GM19099 (cell line): ENCODE measurements around the gene CACNA2D2.

Experiments
- POLR2A ChIP-seq: IDR thresholded peaks from 3 replicates; pipeline ENCODE4 v1.6.1; 2011; ENCODE audit warnings: low read depth; ENCODE audit not compliant: insufficient read length; ENCODE audit errors: extremely low read depth

CACNA2D2 gene

GRCh38 chr3:50388720-50389413, 114.6 kb downstream of the CACNA2D2 start:
- no peak for TF ChIP-seq POLR2A

GRCh38 chr3:50388016-50388719, 115.3 kb downstream of the CACNA2D2 start:
- no peak for TF ChIP-seq POLR2A

GRCh38 chr3:50385754-50386153, 117.7 kb downstream of the CACNA2D2 start:
- no peak for TF ChIP-seq POLR2A

- TF ChIP-seq POLR2A, result no peak
Measured at GRCh38 chr3:50383750-50384149, 119.7 kb downstream of the CACNA2D2 start.

GRCh38 chr3:50382722-50383121, 120.7 kb downstream of the CACNA2D2 start:
- TF ChIP-seq POLR2A, result no peak

GRCh38 chr3:50381383-50381782, 122.1 kb downstream of the CACNA2D2 start:
- no peak for TF ChIP-seq POLR2A

- no peak for TF ChIP-seq POLR2A
Measured at GRCh38 chr3:50380405-50381085, 122.9 kb downstream of the CACNA2D2 start.

- TF ChIP-seq POLR2A, result no peak
Measured at GRCh38 chr3:50378757-50379156, 124.7 kb downstream of the CACNA2D2 start.

- TF ChIP-seq POLR2A, result no peak
Measured at GRCh38 chr3:50378024-50378423, 125.4 kb downstream of the CACNA2D2 start.

- TF ChIP-seq POLR2A, result no peak
Measured at GRCh38 chr3:50375258-50375931, 128.0 kb downstream of the CACNA2D2 start.

GRCh38 chr3:50374363-50375257, 128.8 kb downstream of the CACNA2D2 start:
- TF ChIP-seq POLR2A, result no peak

GRCh38 chr3:50373146-50374051, 130.0 kb downstream of the CACNA2D2 start:
- TF ChIP-seq POLR2A, result no peak

GRCh38 chr3:50372349-50372748, 131.1 kb downstream of the CACNA2D2 start:
- no peak for TF ChIP-seq POLR2A
